GOT3 (cell line): ENCODE data around the gene OMD.

Experiments used
- DNase-seq: peaks from one replicate; lab custom pipeline; 2025; ENCODE audit warnings: mixed read lengths; lab: John Stamatoyannopoulos, UW

Gene OMD, protein sequence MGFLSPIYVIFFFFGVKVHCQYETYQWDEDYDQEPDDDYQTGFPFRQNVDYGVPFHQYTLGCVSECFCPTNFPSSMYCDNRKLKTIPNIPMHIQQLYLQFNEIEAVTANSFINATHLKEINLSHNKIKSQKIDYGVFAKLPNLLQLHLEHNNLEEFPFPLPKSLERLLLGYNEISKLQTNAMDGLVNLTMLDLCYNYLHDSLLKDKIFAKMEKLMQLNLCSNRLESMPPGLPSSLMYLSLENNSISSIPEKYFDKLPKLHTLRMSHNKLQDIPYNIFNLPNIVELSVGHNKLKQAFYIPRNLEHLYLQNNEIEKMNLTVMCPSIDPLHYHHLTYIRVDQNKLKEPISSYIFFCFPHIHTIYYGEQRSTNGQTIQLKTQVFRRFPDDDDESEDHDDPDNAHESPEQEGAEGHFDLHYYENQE

DNA sequence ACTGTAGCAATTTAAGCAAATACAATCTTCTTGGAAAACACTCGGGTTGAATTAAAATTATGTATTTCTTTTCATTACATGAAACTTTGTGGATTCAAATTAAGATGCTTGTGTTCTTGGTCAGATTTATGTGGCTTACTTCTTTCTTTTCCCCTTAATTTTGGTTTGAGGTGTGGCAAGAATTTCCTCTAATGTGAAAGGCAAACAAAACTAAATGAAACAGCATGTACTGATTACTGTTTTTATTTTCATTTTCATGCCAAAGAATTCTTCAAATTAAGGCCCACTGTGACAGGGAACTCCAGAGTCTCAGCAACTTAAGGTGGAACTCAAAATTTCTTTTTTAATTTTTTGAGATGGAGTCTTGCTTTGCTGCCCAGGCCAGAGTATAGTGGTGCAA is at the start of gene OMD:
TSS of gene OMD (minus strand) at position 132 of the 400 bp plus-strand sequence. CDS start 6,913 bp downstream, outside the sequence.
- no peak for DNase-seq

DNA sequence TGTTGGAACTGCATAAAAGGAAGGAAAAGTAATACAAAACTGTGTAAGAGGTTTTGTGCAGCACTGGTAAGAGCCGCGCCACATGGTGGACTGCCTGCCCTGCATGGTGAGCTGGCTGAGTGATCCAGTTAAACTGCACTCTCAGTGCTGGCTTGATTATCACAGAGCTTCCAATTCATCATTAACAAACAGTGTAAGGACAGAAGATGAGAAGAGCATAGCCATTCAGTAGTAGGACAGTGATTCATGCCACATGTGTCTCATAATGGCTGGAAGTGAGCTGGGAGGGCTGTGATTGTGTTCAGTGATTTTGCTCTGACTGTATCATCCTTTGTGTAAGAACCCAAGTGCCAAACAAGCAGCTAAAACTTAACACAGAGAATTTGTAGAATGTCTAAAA is 43.9 kb upstream of the OMD start:
- DNase-seq = no peak

DNA sequence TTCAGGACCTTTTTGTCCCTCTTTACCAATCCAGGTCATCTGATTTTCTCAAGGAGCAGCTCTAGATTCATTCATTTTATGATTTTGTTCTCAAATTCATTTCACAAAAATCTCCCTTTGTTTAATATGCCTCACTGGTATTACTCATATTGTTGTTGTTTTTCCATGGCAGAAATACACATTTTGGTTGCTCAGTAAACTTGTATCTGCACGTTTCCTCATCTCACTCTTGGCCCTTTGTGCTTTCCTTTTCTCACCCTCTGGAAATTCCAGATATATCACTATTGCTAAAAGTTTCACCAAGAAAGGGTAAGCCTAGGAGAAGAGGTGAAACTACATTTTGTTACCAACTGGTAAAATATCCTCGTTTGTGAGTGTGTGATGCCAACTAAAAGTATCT is 43.2 kb upstream of the OMD start:
- no peak for DNase-seq

DNA sequence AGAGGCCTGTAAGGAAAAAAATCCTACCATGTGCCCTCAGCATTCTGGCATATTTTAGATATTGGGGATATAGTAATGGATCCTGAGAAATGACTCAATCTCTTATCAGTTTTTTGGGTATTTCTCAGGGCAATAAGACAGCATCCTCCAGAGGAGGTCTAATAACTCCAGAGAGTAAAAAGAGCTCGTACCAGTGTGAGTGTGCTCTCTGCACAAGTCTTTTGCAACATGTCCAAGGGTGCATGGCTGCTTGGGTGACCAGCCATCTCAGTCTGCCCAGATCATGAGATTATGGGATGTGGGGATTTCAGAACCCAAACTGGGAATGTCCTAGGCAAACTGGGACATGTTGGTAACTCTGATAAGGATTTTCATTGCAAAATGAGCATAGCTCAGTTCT is 42.8 kb upstream of the OMD start:
- DNase-seq = no peak

DNA sequence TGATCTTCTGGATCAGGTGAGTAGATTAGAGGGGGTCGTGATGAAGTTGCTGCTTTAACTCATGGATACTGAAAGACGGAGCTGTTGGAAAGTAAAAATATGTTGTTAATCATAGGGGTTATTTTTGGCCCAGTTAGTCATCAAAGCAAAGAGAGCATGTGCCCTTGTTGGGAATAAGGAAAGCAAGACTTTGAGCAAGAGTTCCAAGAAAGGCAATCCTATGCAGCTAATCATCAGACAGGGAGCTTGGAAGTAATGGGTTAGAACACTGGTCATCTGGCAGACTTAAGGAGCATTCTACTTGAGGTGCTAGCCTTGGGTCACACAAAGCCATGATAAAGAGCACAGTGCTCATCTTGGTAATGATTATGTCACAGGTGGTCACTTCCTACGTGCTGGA is 39.7 kb upstream of the OMD start:
- no peak for DNase-seq

- no peak for DNase-seq
Measured at GRCh38 chr9:92463387-92463786, 39.1 kb upstream of the OMD start.

GRCh38 chr9:92457576-92457975 is 33.3 kb upstream of the OMD start:
- no peak for DNase-seq

GRCh38 chr9:92455217-92455616 is 30.9 kb upstream of the OMD start:
- DNase-seq = no peak

- DNase-seq = no peak
Measured at GRCh38 chr9:92446536-92446935, 22.3 kb upstream of the OMD start.

DNA sequence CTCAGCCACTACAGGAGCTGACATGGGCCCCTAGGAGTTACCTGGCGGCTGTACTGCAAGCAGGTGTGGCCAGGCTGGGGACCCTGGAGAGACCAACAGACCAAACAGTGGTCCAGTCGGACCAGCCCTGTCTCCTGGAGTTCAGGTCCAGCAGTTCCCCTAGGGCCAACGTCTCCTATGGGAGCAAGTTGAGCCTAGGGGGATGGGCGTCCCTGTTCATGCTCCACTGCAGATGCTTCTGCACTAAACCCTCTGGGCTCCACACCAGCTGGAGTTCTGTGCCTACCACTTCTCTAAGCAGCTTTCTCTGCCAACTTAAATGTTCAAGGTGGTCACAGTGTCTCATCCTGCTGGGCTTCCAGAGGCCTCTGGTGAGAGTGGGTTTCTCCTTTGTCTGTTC is 20.6 kb upstream of the OMD start:
- no peak for DNase-seq

DNA sequence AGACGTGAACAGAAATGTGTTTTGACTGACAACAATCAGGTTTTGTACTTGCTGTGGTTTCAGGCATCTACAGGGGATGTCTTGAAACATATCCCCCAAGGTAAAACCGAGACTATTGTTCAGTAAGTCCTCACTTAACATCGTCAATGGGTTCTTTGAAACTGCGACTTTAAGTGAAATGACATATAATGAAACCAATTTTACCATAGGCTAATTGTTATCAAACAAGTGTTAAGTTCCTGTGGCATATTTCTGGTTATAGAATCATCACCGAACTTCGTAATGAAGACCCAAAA is 16.4 kb upstream of the OMD start:
- no peak for DNase-seq

- DNase-seq = no peak
Measured at GRCh38 chr9:92439921-92440750, 15.9 kb upstream of the OMD start.

DNA sequence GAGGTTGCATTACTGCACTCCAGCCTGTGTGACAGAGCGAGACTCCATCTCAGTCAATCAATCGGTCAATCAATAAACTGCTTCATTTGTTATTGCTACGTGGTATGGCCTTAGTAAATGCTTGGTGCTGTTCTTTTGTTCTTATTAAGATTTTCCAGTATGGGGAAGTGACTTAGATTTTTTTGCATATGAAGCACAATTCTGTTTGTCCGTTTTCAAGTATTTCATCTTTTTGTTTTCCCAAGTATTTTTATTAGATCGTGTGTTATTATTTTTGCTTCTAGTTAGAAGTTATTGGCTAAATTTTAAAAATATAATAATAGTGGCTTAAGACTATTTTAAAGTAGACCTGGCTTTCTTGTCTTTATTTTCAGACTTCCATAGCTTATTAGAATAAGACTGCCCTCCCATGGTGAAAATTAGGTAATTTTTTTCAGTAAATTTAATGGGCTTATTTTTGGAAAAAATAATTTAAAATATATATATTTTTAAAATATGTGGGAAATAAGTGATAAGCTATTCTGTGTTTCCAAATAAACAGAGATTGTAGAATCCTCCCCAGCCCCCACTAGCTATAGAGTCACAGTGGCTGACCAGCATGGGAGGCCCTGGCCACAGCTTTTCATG is 14.7 kb upstream of the OMD start:
- no peak for DNase-seq

GRCh38 chr9:92435263-92435662 is 11.0 kb upstream of the OMD start:
- DNase-seq = no peak

DNA sequence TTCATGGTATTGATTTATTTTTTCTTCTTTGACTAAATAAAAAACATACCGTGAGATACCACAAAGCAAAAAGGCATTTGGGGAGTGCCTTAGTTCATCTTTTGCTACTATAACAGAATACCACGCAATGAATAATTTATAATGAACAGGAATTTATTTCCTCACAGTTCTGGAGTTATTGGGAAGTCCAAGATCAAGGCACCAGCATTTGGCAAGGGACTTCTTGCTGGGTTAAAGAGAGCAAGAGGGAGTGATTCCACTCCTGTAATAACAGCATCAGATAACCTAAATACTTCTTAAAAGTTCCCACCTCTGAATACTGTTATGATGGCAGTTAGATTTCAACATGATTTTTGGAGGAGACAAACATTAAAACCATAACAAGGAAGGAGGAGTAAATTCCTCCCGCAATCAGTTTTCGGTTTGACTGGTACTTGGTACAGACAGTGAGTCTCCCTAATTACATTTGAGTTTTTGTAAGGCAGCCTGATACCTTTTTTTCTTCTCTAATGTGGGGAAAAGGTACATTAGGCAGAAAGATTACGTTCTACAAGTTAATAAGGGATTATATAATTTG is 8.8 kb upstream of the OMD start:
- no peak for DNase-seq

- no peak for DNase-seq
Measured at GRCh38 chr9:92432350-92432749, 8.1 kb upstream of the OMD start.

- no peak for DNase-seq
Measured at GRCh38 chr9:92429836-92430235, 5.6 kb upstream of the OMD start.

GRCh38 chr9:92426501-92427145 is 2.4 kb upstream of the OMD start:
- no peak for DNase-seq

DNA sequence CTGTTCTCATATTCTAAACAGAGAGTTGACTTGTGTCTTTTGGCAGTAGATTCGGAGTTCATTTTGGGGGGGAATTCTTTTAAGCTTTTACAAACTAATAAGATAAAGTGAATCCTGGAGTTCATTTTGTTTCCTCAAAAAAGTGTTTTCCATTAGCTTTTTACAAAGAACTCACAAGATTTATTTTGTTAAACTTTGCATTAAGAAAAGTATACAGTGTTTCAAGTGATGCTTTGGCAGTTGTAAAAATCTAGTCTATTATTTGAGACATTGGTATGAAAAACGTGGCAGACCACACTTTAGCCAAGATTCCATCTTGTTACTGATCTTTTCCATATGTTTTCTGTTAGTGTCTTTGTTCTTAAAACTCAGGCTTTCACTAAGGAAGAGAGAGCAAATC is 1.2 kb upstream of the OMD start:
- DNase-seq = no peak

GRCh38 chr9:92423612-92424011 is 659 bp downstream of the OMD start:
- DNase-seq = no peak

GRCh38 chr9:92422611-92423338 is 1.5 kb downstream of the OMD start:
- no peak for DNase-seq
